Stimulated activated CD4-positive, alpha-beta T cell treated with anti-CD3 and anti-CD28 coated beads, Interleukin-4, amount 100 ng/mL, for 24 hours (primary cell): Measurements from ENCODE around the gene BEAN1.

Experiments
- DNase-seq: peaks from one replicate; pipeline ENCODE4 v3.0.0-alpha.2; 2020

The BEAN1 gene

GRCh38 chr16:66419527-66419926 is 7.6 kb upstream of the BEAN1 start:
- no peak for DNase-seq

GRCh38 chr16:66420396-66420795 is 6.7 kb upstream of the BEAN1 start:
- no peak for DNase-seq

DNA sequence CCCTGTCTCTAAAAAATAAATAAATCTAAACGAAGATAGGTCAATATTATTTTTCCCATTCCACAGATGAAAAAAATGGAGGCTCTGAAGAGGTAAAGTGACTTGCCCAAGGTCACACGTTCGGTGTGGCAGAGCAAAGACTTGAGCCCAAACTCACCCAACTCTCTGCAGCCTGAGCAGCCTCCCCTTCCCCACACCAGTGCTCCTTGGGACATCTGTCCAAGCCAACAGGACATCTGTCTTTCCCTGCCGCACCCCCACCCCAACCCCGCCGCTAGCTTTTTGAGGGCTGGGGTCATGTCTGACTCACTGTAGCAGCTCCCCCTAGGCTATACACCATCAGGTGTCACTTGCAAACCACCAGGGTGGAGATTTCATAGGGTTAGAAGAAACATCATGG is 5.2 kb upstream of the BEAN1 start:
- DNase-seq, result no peak

- DNase-seq, result no peak
Measured at GRCh38 chr16:66422366-66422765, 4.7 kb upstream of the BEAN1 start.

GRCh38 chr16:66423177-66423576 is 3.9 kb upstream of the BEAN1 start:
- no peak for DNase-seq

DNA sequence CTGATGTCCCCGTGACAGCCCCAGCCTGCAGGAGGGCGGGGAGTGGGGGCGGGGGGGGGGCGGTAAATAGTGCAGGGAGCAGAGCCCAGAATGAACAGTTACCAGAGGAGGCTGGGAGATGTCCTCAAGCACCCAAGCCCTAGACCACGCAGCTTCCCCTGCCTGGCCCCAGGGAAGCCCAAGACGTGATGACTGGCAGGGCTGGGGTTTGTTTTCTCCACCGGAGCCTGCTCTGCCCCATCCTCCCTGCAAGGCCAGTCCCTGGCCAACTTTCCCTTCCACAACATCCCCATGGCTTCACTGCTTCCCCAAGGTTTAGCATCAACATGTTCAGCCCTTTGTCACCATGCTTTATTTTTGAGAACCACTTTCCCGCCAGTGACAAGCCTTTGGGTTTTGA is 1.4 kb upstream of the BEAN1 start:
- no peak for DNase-seq

GRCh38 chr16:66426112-66427035 is 721 bp upstream of the BEAN1 start:
- DNase-seq, result no peak

GRCh38 chr16:66427871-66428681 is 981 bp downstream of the BEAN1 start:
- no peak for DNase-seq

DNA sequence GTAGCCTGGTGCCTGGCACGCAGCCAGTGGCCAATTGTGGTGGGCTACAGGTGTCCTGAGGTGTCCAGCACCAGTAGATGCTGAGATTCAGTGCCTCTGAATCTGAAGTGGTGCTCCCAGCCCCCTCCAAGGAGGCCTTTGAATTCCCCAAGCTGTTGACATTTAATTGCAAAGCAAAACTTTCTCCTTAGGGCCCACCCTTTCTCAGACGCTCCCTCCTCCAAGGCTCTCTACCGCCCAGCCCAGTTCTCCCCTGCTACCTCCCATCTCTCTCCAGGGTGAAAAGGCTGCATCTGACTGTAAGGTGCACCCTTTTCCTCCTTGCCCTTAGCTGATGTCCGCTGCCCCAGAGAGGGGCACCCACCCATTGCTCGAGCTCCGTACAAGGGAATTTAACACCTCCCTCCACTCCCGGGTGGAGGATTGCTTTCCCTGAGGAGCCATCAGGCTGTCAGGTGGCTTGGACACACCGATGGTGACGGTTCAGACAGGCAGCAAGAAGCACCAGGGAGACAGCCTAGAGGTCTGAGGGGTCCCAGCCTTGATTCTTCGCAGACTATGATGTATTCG is 1.7 kb downstream of the BEAN1 start:
- DNase-seq, result no peak

DNA sequence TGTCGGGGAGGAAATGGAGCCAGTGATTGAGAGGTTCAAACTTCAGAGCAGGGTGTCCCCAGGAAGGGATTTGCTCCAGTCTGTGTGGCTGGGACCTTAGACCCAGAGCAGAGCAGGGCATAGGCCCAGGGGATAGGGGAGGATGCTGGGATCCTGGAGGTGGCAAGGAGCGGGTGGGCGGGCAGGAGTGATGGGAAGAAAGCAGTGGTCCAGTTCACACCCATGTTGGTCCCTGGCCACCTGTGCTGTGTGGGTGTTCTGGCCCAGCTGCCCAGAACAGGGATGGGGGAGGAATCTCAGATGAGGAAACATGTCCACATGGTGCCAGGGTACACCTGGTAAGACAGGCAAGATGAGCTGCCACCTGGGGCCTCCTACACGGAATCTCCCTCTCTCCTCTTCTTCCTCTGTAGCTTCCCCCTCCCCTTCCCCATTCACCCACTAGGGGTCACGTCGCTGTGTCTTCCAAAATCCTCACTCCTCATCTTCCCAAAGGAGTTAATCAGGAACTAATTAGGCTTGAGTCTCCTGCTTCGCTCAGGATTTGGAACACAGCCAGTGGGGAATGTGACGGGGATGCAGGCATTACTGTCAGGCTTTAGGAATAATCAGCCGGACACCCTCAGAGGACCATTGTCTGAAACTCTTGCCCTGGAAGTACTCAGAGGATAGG is 2.3 kb downstream of the BEAN1 start:
- DNase-seq, result no peak

DNA sequence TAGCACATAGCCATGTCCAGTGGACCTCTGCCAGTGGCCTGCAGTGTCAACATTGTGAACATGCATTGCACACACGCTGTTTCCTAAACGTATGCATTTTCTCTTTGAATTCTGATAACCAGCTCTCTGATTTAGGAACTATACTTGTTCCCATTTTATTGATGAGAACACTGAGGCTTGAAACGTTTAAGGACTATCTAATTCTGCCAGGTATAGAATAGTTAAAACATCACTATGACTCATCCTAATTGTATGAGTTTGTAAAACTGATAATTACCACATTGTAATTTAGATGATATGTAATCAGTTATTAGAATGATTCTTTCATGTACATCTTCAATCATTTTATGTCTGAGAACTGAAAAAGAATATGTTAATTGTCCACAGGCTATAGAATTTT is 3.1 kb downstream of the BEAN1 start:
- no peak for DNase-seq

GRCh38 chr16:66431760-66432159 is 4.7 kb downstream of the BEAN1 start:
- no peak for DNase-seq

- DNase-seq, result no peak
Measured at GRCh38 chr16:66432429-66432828, 5.3 kb downstream of the BEAN1 start.

- DNase-seq, result no peak
Measured at GRCh38 chr16:66434619-66435430, 7.7 kb downstream of the BEAN1 start.

GRCh38 chr16:66435896-66436295 is 8.8 kb downstream of the BEAN1 start:
- no peak for DNase-seq

- no peak for DNase-seq
Measured at GRCh38 chr16:66437391-66437945, 10.4 kb downstream of the BEAN1 start.

- no peak for DNase-seq
Measured at GRCh38 chr16:66438536-66438935, 11.4 kb downstream of the BEAN1 start.

DNA sequence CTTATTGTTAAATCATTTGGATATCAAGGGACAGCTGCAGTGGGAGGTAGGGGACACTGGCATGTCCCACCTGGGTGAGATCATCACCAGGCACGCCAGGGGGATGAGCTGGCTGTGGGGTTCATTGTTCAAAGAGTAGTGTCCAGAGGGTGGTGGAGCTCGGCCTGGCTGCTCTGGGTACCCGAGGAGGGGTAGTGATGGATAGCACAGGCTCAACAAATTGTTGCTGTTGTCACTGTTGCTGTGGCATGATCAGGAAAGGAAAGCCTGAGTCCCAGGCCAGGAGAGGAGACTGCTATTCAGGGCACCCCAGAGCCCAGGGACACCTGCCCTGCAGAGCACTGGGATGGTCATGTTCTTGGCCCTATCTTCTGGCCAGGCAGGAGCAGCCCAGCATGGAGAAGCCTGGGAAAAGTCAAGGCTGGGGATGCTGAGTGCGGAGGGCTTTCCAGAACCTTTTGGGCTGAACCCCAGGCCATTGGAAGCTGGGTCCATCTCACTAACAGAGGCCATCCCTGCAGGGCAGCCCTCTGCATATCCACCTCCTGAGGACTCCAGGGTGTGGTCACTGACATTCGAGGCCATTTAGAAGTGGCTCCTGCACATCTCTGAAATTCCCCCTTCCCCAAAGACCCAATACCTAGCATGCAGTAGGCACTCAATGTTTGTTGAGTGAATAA is 12.1 kb downstream of the BEAN1 start:
- no peak for DNase-seq

DNA sequence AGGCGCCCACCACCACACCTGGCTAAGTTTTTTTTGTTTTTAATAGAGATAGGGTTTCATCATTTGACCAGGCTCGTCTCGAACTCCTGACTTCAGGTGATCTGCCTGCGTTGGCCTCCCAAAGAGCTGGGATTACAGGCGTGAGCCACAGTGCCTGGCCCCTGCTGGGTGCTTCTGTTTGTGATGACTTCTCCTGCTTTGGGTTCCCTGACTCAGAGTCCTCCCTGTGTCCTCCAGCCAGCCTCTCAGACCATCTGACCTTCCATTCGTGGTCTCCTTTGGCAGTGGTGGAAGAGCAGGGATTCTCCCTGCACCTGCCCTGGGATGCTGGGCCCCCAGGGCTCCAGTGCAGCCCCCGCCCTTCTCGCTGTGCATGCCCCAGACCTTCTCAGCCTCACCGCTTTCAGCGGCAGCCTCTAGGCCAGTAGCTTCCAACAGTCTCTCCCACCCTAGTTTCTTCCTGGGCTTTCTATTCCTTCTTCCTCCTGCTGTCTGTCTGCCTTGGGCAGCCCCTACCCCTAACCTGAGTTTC is 13.2 kb downstream of the BEAN1 start:
- no peak for DNase-seq

- no peak for DNase-seq
Measured at GRCh38 chr16:66440970-66441369, 13.9 kb downstream of the BEAN1 start.
